Measurements from ENCODE around the gene IL17D.
"Not testable (repeated sequence)": the region's sequence is repeated elsewhere in the genome, so short reads cannot be mapped to it uniquely, and the experiment has no call there.

The IL17D gene

GRCh38 chr13:20702915-20703779 lies at the start of gene IL17D:
Gene IL17D (plus strand): TSS chr13:20703699. CDS start chr13:20704002, 303 bp downstream.
- DNase-seq (ENCODE audit: low read depth) = peak; percentile 18

- DNase-seq (ENCODE audit: low read depth) = peak; percentile 73
These were observed 49.3 kb upstream of the IL17D start for GRCh38 chr13:20654156-20654555.

- DNase-seq (ENCODE audit: low read depth) = no peak
These were observed 45.0 kb upstream of the IL17D start for GRCh38 chr13:20658451-20659040.

GRCh38 chr13:20664351-20664750 lies 39.1 kb upstream of the IL17D start:
- DNase-seq (ENCODE audit: low read depth) = no peak

- DNase-seq (ENCODE audit: low read depth) = no peak
These were observed 36.6 kb upstream of the IL17D start for GRCh38 chr13:20666948-20667347.

- DNase-seq (ENCODE audit: low read depth) = no peak
These were observed 35.6 kb upstream of the IL17D start for GRCh38 chr13:20667857-20668437.

- DNase-seq (ENCODE audit: low read depth) = no peak
These were observed 34.3 kb upstream of the IL17D start for GRCh38 chr13:20669162-20669561.

- DNase-seq (ENCODE audit: low read depth) = no peak
These were observed 31.7 kb upstream of the IL17D start for GRCh38 chr13:20671789-20672188.

- peak; percentile 33 for DNase-seq (ENCODE audit: low read depth)
These were observed 30.7 kb upstream of the IL17D start for GRCh38 chr13:20672772-20673171.

GRCh38 chr13:20673715-20674114 lies 29.8 kb upstream of the IL17D start:
- DNase-seq (ENCODE audit: low read depth) = no peak

GRCh38 chr13:20676213-20676612 lies 27.3 kb upstream of the IL17D start:
- no peak for DNase-seq (ENCODE audit: low read depth)

- not testable (repeated sequence) for DNase-seq (ENCODE audit: low read depth)
These were observed 24.9 kb upstream of the IL17D start for GRCh38 chr13:20678606-20679005.

- DNase-seq (ENCODE audit: low read depth) = no peak
These were observed 23.6 kb upstream of the IL17D start for GRCh38 chr13:20679879-20680278.

GRCh38 chr13:20680416-20681080 lies 23.0 kb upstream of the IL17D start:
- DNase-seq (ENCODE audit: low read depth) = no peak

- DNase-seq (ENCODE audit: low read depth) = peak; percentile 86
These were observed 22.0 kb upstream of the IL17D start for GRCh38 chr13:20681481-20681880.

GRCh38 chr13:20682061-20682460 lies 21.4 kb upstream of the IL17D start:
- DNase-seq (ENCODE audit: low read depth) = no peak

- no peak for DNase-seq (ENCODE audit: low read depth)
These were observed 19.5 kb upstream of the IL17D start for GRCh38 chr13:20684041-20684440.

GRCh38 chr13:20684546-20684945 lies 19.0 kb upstream of the IL17D start:
- DNase-seq (ENCODE audit: low read depth) = no peak

GRCh38 chr13:20685092-20685491 lies 18.4 kb upstream of the IL17D start:
- DNase-seq (ENCODE audit: low read depth) = no peak

- DNase-seq (ENCODE audit: low read depth) = peak; percentile 8
These were observed 17.3 kb upstream of the IL17D start for GRCh38 chr13:20686167-20686566.

GRCh38 chr13:20686863-20687579 lies 16.5 kb upstream of the IL17D start:
- peak; percentile 19 for DNase-seq (ENCODE audit: low read depth)

- no peak for DNase-seq (ENCODE audit: low read depth)
These were observed 14.2 kb upstream of the IL17D start for GRCh38 chr13:20689291-20689690.
